GM12874 (cell line): ENCODE results near the gene PLAU.

Source experiments
- CTCF ChIP-seq: IDR thresholded peaks from 2 replicates; pipeline ENCODE4 v1.5.1; 2011; ENCODE audit warnings: low read depth, mild to moderate bottlenecking, control low read depth, low read length, moderate library complexity; ENCODE audit not compliant: insufficient read depth

Gene PLAU

DNA sequence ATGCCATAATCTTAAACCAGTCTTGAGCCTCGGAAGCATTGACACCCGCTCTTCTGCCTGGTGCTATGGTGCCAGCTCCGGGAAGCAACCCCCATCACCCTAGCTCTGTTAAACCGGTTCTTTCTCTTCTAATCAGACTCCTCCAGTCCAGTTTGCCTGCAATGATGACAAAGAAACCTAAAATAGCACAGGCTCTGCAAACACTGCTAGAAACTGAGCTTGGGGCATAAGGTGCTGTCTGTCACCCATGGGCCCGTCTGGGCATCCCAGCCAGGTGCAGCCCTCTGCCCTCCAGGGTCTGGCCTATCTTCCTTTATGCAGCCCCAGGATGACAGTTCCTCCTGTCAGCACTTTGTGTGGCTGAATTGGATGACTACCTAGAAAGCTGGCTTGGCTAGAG, 22.4 kb upstream of the PLAU start:
- TF ChIP-seq CTCF = no peak

- no peak for TF ChIP-seq CTCF
These were observed 21.9 kb upstream of the PLAU start for GRCh38 chr10:73889014-73889413.

- no peak for TF ChIP-seq CTCF
These were observed 20.7 kb upstream of the PLAU start for GRCh38 chr10:73890261-73890660.

DNA sequence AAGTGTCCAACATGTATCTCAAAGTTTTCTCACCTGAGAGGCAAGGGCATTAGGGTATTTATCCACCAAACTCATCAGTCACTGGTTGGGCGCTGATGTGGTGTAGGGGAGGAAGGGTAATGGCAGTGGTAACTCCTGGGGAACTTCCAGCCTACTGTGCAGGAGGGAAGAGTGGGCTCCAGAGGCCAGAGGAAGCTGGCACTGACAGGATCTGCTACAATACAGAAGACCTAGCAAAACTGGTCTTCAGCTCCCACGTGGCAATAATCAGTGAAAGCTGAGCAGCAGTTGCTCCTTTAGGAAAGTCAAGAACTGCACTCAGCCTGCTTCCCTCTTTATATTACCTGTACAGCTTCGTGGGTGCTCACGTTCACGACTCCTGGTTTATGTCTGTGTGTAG, 19.4 kb upstream of the PLAU start:
- TF ChIP-seq CTCF = no peak

DNA sequence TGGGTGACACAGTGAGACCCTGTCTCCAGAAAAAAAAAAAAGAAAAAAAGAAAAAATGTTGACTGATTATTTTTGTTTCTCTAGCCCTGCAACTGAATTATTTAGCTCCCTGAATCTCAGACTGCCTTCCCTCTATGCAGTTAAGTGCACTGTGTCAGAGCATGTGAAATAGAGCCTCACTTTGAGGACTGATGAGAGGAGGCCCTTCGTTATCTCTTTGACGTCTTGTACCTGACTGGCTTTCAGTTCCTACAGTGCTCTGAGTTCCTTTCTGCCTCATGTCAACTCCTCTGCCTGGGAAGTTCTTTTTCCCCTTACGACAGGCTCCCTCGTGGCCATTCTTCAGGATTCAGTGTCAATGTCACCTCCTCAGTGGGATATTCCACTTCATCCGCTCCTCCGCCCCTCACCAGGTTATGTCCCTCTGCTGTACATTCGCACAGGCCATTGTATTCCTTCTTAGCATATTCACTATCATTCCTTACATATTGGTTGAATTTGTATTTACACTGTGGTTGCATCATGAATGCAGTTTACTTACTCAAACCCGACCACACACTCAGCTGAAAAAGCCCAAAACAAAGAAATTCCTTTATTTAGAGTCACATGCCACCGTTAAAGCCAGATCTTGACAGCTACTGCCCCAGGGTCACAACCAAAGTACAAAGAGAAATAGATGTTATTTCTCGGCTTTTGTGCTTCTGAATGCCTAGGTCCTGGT, 18.5 kb upstream of the PLAU start:
- TF ChIP-seq CTCF = no peak

- TF ChIP-seq CTCF = no peak
These were observed 17.5 kb upstream of the PLAU start for GRCh38 chr10:73893426-73893825.

GRCh38 chr10:73894245-73894971, 16.5 kb upstream of the PLAU start:
- no peak for TF ChIP-seq CTCF
